HCT116 (cell line): ENCODE measurements around the gene MEFV. TPM values are rescaled to one million over a fixed set of nuclear protein-coding genes. Genes with fewer than 3 reads are reported as not detected.

ENCODE experiments used
- ATAC-seq: fragments of 200-7000 bp; cut with Tn5 transposase; 2 replicates; pipeline ENCODE4 v1.9.1; 2020; ENCODE audit warnings: mild to moderate bottlenecking, moderate library complexity
- Bru-seq: library from RNA; stranded (reverse); fragments of 400-500 nt; gene quantifications from one replicate; lab custom pipeline; 2021; lab: Mats Ljungman, UMichigan
- BruChase-seq, 2 experiments: library from RNA; stranded (reverse); fragments of 400-500 nt; gene quantifications; one replicate each; lab custom pipeline; 2021; lab: Mats Ljungman, UMichigan
- BruUV-seq: library from RNA; stranded (reverse); fragments of 400-500 nt; replicated peaks from 2 replicates; lab custom pipeline; 2021; lab: Mats Ljungman, UMichigan
- CTCF ChIA-PET: fragments of 300-600 bp; sonication (Branson Sonifier 250); formaldehyde crosslinking; loops from one replicate; lab custom pipeline; 2021; ENCODE audit warnings: antibody characterized with exemption; lab: Charles Lee
- POLR2A ChIA-PET: fragments of 300-600, 350-600 bp; sonication (Branson Sonifier 250); formaldehyde crosslinking; loops from one replicate; lab custom pipeline; 2021; ENCODE audit warnings: antibody characterized with exemption; lab: Charles Lee
- RAD21 ChIA-PET, 2 experiments: fragments of 300-600 bp; sonication (Branson Sonifier 250); formaldehyde crosslinking; loops; one replicate each; lab custom pipeline; 2023; ENCODE audit warnings: low total read pairs in 2 of 2; ENCODE audit not compliant: uncharacterized antibody in 2 of 2, unreplicated experiment in 2 of 2, low non-redundant PET in 1 of 2; lab: Charles Lee
- DNase-seq: peaks from one replicate; pipeline ENCODE4 v3.0.0-alpha.2; 2010; ENCODE audit warnings: low read depth, low spot score
- H2AFZ ChIP-seq: fragments of 200-600 bp; shearing (Covaris generic), sonication (generic); 2 replicates; pipeline ENCODE4 v1.6.1; 2017; ENCODE audit warnings: low read depth, mixed run types, mixed read lengths, antibody characterized with exemption, low read length; ENCODE audit not compliant: poor library complexity, severe bottlenecking
- H3K27ac ChIP-seq: 2 replicates; pipeline ENCODE4 v1.5.1; 2012; ENCODE audit warnings: low read depth, low read length
- H3K27me3 ChIP-seq: fragments of 200-600 bp; sonication (generic); 2 replicates; pipeline ENCODE4 v1.6.1; 2016; ENCODE audit warnings: mixed run types, low read length, mixed read lengths; ENCODE audit not compliant: insufficient read depth
- H3K36me3 ChIP-seq, 2 experiments: fragments of 200-500 bp in 1 of 2; fragments of 200-600 bp in 1 of 2; sonication (Bioruptor generic) in 1 of 2; sonication (generic) in 1 of 2; 2 replicates each; pipeline versions ENCODE4 v1.5.1 to v1.6.1; 2014 to 2016; ENCODE audit warnings: low read length in 2 of 2, inconsistent platforms in 1 of 2, mixed read lengths in 1 of 2, mixed run types in 1 of 2; ENCODE audit not compliant: insufficient read depth in 2 of 2, control insufficient read depth in 1 of 2
- H3K4me1 ChIP-seq, 2 experiments: fragments of 200-600 bp in 1 of 2; sonication (generic) in 1 of 2; 2 replicates each; pipeline versions ENCODE4 v1.5.1 to v1.6.1; 2012 to 2017; ENCODE audit warnings: low read length in 2 of 2, inconsistent platforms in 1 of 2, mild to moderate bottlenecking in 1 of 2, mixed read lengths in 1 of 2, mixed run types in 1 of 2, moderate library complexity in 1 of 2; ENCODE audit not compliant: insufficient read depth in 2 of 2, control insufficient read depth in 1 of 2
- H3K4me2 ChIP-seq: fragments of 200-600 bp; sonication (generic); 2 replicates; pipeline ENCODE4 v1.6.1; 2017; ENCODE audit warnings: mixed run types, low read length, mixed read lengths
- H3K4me3 ChIP-seq, 2 experiments: fragments of 200-600 bp in 1 of 2; sonication (generic) in 1 of 2; replicated peaks in 1 of 2; 2 replicates each; pipeline ENCODE4 v1.5.1; 2011 to 2016; ENCODE audit warnings: low read length in 2 of 2, control low read depth in 1 of 2, low read depth in 1 of 2, mild to moderate bottlenecking in 1 of 2, mixed read lengths in 1 of 2, mixed run types in 1 of 2
- H3K79me2 ChIP-seq: fragments of 200-600 bp; sonication (generic); 2 replicates; pipeline ENCODE4 v1.6.1; 2017; ENCODE audit warnings: mild to moderate bottlenecking, mixed run types, low read length, moderate library complexity, mixed read lengths; ENCODE audit not compliant: insufficient read depth
- H3K9ac ChIP-seq: fragments of 200-600 bp; sonication (generic); 2 replicates; pipeline ENCODE4 v1.6.1; 2016; ENCODE audit warnings: low read length, mixed read lengths
- H3K9me2 ChIP-seq: fragments of 200-600 bp; sonication (generic), shearing (Covaris generic); 2 replicates; pipeline ENCODE4 v1.6.1; 2017; ENCODE audit warnings: mixed run types, mild to moderate bottlenecking, moderate library complexity; ENCODE audit not compliant: insufficient read depth
- H3K9me3 ChIP-seq, 2 experiments: fragments of 200-500 bp in 1 of 2; fragments of 200-600 bp in 1 of 2; sonication (Bioruptor generic) in 1 of 2; sonication (generic) in 1 of 2; 2 replicates each; pipeline ENCODE4 v1.6.1; 2014 to 2017; ENCODE audit warnings: low read length in 2 of 2, mixed read lengths in 2 of 2, inconsistent platforms in 1 of 2, low read depth in 1 of 2, mild to moderate bottlenecking in 1 of 2, mixed run types in 1 of 2, moderate library complexity in 1 of 2; ENCODE audit not compliant: control insufficient read depth in 1 of 2, insufficient read depth in 1 of 2
- H4K20me1 ChIP-seq: fragments of 200-600 bp; sonication (generic), shearing (Covaris generic); 2 replicates; pipeline ENCODE4 v1.6.1; 2017; ENCODE audit warnings: mixed run types, mild to moderate bottlenecking, moderate library complexity; ENCODE audit not compliant: insufficient read depth
- CBX3 ChIP-seq: IDR thresholded peaks from 2 replicates; pipeline ENCODE4 v1.6.1; 2012; ENCODE audit warnings: low read depth
- EGR1 ChIP-seq: IDR thresholded peaks from 2 replicates; pipeline ENCODE4 v1.6.1; 2012; ENCODE audit warnings: low read depth
- ELF1 ChIP-seq: IDR thresholded peaks from 2 replicates; pipeline ENCODE4 v1.6.1; 2012; ENCODE audit warnings: low read depth, borderline replicate concordance
- EZH2 ChIP-seq: fragments of 200-600 bp; sonication (generic); IDR thresholded peaks from 2 replicates; pipeline ENCODE4 v1.6.1; 2017; ENCODE audit warnings: antibody characterized with exemption, mixed run types
- EZH2phosphoT487 ChIP-seq: fragments of 200-600 bp; IDR thresholded peaks from 2 replicates; pipeline ENCODE4 v1.6.1; 2018; ENCODE audit warnings: antibody characterized with exemption, borderline replicate concordance
- FOSL1 ChIP-seq: IDR thresholded peaks from 2 replicates; pipeline ENCODE4 v1.6.1; 2012; ENCODE audit warnings: low read depth
- JUND ChIP-seq: IDR thresholded peaks from 2 replicates; pipeline ENCODE4 v1.6.1; 2012
- POLR2A ChIP-seq: IDR thresholded peaks from 2 replicates; pipeline ENCODE4 v1.7.0; 2011; ENCODE audit warnings: borderline replicate concordance; ENCODE audit not compliant: insufficient read depth, insufficient read length; ENCODE audit errors: extremely low read depth
- POLR2AphosphoS5 ChIP-seq: IDR thresholded peaks from 2 replicates; pipeline ENCODE4 v1.6.1; 2011; ENCODE audit warnings: mild to moderate bottlenecking, low read depth, low read length, moderate library complexity
- SIN3A ChIP-seq: IDR thresholded peaks from 2 replicates; pipeline ENCODE4 v1.6.1; 2012; ENCODE audit warnings: low read depth
- SP1 ChIP-seq: IDR thresholded peaks from 2 replicates; pipeline ENCODE4 v1.6.1; 2012; ENCODE audit warnings: low read depth
- SRF ChIP-seq: IDR thresholded peaks from 2 replicates; pipeline ENCODE4 v1.6.1; 2012; ENCODE audit warnings: low read depth
- YY1 ChIP-seq: IDR thresholded peaks from 2 replicates; pipeline ENCODE4 v1.6.1; 2011; ENCODE audit warnings: low read length, low read depth, moderate library complexity, mild to moderate bottlenecking; ENCODE audit not compliant: insufficient replicate concordance; ENCODE audit errors: extremely low read depth
- ZNF274 ChIP-seq: fragments of 200-500 bp; sonication (Bioruptor generic); IDR thresholded peaks from 2 replicates; pipeline ENCODE4 v1.6.1; 2014; ENCODE audit warnings: mild to moderate bottlenecking, low read depth, low read length, inconsistent platforms
- intact Hi-C: fragments of 100-400 bp; cut with micrococcal nuclease; formaldehyde crosslinking; loops from 2 replicates; pipeline ENCODE4 v1.10.0; 2022
- long read RNA-seq: library from polyadenylated mRNA; unstranded; transcript quantifications from one replicate; pipeline ENCODE4 v2.0.0, GENCODE V29; 2021; ENCODE audit not compliant: unreplicated experiment
- polyA plus RNA-seq: library from polyadenylated mRNA; unstranded; fragments of >200 nt; gene quantifications from 2 replicates; pipeline ENCODE4 v1.2.1, GENCODE V29; 2012; ENCODE audit warnings: missing spikeins
- total RNA-seq: library from RNA; stranded (reverse); gene quantifications from one replicate; pipeline ENCODE4 v1.2.1, GENCODE V29; 2021; ENCODE audit not compliant: unreplicated experiment
- TF ChIP-seq, protein P1 (sequence below): IDR thresholded peaks from 2 replicates; pipeline ENCODE4 v1.6.1; 2012
- TF ChIP-seq, protein P2 (sequence below): IDR thresholded peaks from 2 replicates; pipeline ENCODE4 v1.6.1; 2012
- TF ChIP-seq, protein P3 (sequence below): IDR thresholded peaks from 2 replicates; pipeline ENCODE4 v1.6.1; 2012; ENCODE audit warnings: low read depth

Gene MEFV, protein sequence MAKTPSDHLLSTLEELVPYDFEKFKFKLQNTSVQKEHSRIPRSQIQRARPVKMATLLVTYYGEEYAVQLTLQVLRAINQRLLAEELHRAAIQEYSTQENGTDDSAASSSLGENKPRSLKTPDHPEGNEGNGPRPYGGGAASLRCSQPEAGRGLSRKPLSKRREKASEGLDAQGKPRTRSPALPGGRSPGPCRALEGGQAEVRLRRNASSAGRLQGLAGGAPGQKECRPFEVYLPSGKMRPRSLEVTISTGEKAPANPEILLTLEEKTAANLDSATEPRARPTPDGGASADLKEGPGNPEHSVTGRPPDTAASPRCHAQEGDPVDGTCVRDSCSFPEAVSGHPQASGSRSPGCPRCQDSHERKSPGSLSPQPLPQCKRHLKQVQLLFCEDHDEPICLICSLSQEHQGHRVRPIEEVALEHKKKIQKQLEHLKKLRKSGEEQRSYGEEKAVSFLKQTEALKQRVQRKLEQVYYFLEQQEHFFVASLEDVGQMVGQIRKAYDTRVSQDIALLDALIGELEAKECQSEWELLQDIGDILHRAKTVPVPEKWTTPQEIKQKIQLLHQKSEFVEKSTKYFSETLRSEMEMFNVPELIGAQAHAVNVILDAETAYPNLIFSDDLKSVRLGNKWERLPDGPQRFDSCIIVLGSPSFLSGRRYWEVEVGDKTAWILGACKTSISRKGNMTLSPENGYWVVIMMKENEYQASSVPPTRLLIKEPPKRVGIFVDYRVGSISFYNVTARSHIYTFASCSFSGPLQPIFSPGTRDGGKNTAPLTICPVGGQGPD
- total RNA-seq = 0.15 TPM
- polyA plus RNA-seq = 0.02 TPM in 1 of 2 replicates, not detected in the other
- percentile 7 among the genes with signal in this experiment for Bru-seq, nascent RNA
- not detected for BruChase-seq, experiment 1, labeled RNA remaining after a 6-hour chase
- BruChase-seq, experiment 2, labeled RNA remaining after a 2-hour chase = percentile 8 among the genes with signal in this experiment
- long read RNA-seq = 0 reads

DNA sequence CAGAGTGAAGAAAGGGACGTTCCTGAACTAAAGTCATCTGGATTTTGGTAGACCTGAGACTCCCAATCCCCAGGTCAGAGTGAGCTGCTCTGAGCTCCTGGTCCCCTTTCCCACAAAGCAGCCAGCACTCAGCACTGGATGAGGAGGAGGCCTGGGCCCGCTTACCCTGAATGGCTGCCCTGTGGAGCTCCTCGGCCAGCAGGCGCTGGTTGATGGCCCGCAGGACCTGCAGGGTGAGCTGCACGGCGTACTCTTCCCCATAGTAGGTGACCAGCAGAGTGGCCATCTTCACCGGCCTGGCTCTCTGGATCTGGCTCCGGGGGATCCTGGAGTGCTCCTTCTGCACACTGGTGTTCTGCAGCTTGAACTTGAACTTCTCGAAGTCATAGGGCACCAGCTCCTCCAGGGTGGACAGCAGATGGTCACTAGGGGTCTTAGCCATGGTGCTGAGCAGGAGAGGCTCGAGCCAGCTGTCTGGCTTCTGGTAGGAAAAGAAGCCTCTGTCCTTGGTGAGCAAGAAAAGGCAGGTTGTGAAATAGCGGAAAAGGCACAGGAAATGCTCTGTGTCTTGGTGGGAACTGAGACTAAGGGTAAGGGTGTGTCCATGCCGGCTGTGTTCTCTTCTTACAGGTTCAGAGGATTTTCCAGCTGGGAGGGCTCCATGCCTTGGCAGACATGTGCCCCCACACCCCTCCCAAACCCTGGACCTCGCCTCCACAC is at the start of gene MEFV:
MEFV (minus strand) TSS at position 488 of the 720 bp plus-strand sequence; CDS start at position 442, 46 bp downstream.
- no peak within 1 kb of the TSS for H3K9ac ChIP-seq
- no peak within 1 kb of the TSS for H2AFZ ChIP-seq
- POLR2A ChIA-PET = no interaction called here

More for the DNA sequence above, at the start of gene MEFV:
- no peaks in the 10 kb centered on the region for H3K79me2 ChIP-seq
- no peaks in the 10 kb centered on the region for H3K27me3 ChIP-seq
- BruUV-seq = no TSS peak
- no peaks in the 10 kb centered on the region for H3K9me2 ChIP-seq
- H3K4me2 ChIP-seq = no peak within 1 kb of the TSS
- no peaks in the 10 kb centered on the region for H3K9me3 ChIP-seq
- no peak within 1 kb of the TSS for H3K27ac ChIP-seq
- ChIA-PET CTCF (no interaction called here), RAD21 (no interaction called here)
- ATAC-seq = no peak
- no peak for DNase-seq
- H3K36me3 ChIP-seq = no peaks in the 10 kb centered on the region
- H4K20me1 ChIP-seq = no peaks in the 10 kb centered on the region
- intact Hi-C loops = no loop called here
- H3K4me1 ChIP-seq = peaks cover 0 to 5% of the 10 kb centered on the region in 2 experiments; a peak in 1 of 4 replicates
- H3K4me3 ChIP-seq = no peak within 1 kb of the TSS
- TF ChIP-seq ELF1 = no peak
- TF ChIP-seq CBX3 = no peak
- TF ChIP-seq POLR2AphosphoS5 = no peak
- no peak for TF ChIP-seq JUND
- TF ChIP-seq, protein P1, sequence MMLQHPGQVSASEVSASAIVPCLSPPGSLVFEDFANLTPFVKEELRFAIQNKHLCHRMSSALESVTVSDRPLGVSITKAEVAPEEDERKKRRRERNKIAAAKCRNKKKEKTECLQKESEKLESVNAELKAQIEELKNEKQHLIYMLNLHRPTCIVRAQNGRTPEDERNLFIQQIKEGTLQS = no peak
- no peak for TF ChIP-seq YY1
- no peak for TF ChIP-seq SRF
- TF ChIP-seq SP1 = no peak
- TF ChIP-seq, protein P2, sequence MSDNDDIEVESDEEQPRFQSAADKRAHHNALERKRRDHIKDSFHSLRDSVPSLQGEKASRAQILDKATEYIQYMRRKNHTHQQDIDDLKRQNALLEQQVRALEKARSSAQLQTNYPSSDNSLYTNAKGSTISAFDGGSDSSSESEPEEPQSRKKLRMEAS = no peak
- TF ChIP-seq, protein P3, sequence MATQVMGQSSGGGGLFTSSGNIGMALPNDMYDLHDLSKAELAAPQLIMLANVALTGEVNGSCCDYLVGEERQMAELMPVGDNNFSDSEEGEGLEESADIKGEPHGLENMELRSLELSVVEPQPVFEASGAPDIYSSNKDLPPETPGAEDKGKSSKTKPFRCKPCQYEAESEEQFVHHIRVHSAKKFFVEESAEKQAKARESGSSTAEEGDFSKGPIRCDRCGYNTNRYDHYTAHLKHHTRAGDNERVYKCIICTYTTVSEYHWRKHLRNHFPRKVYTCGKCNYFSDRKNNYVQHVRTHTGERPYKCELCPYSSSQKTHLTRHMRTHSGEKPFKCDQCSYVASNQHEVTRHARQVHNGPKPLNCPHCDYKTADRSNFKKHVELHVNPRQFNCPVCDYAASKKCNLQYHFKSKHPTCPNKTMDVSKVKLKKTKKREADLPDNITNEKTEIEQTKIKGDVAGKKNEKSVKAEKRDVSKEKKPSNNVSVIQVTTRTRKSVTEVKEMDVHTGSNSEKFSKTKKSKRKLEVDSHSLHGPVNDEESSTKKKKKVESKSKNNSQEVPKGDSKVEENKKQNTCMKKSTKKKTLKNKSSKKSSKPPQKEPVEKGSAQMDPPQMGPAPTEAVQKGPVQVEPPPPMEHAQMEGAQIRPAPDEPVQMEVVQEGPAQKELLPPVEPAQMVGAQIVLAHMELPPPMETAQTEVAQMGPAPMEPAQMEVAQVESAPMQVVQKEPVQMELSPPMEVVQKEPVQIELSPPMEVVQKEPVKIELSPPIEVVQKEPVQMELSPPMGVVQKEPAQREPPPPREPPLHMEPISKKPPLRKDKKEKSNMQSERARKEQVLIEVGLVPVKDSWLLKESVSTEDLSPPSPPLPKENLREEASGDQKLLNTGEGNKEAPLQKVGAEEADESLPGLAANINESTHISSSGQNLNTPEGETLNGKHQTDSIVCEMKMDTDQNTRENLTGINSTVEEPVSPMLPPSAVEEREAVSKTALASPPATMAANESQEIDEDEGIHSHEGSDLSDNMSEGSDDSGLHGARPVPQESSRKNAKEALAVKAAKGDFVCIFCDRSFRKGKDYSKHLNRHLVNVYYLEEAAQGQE = no peak
- TF ChIP-seq EZH2phosphoT487 = no peak
- no peak for TF ChIP-seq POLR2A
- no peak for TF ChIP-seq EGR1
- TF ChIP-seq SIN3A = no peak
- no peak for TF ChIP-seq EZH2
- no peak for TF ChIP-seq FOSL1
- TF ChIP-seq ZNF274 = no peak
